Stomach (tissue), 4 donors: ENCODE data around the gene CEP57L1.

ENCODE experiments used
- CTCF ChIP-seq, 7 experiments: fragments of 450-650 bp in 4 of 7; fragments of 200-600 bp in 3 of 7; sonication (generic) in 3 of 7; IDR thresholded peaks; one replicate each; pipeline ENCODE4 v1.5.1; 2016 to 2019; ENCODE audit warnings: antibody characterized with exemption in 7 of 7, control low read depth in 2 of 7, mild to moderate bottlenecking in 1 of 7
- EP300 ChIP-seq: sonication (generic); formaldehyde crosslinking; IDR thresholded peaks from one replicate; pipeline ENCODE4 v1.6.1; 2017; ENCODE audit warnings: antibody characterized with exemption
- POLR2A ChIP-seq, 4 donors: fragments of 450-650 bp; IDR thresholded peaks; one replicate each; pipeline ENCODE4 v1.6.1; 2016; ENCODE audit warnings: antibody characterized with exemption in 4 of 4, control low read depth in 2 of 4, mild to moderate bottlenecking in 1 of 4, moderate library complexity in 1 of 4

- TF ChIP-seq CTCF (IDR thresholded peaks at IDR 0.05) (no peak), EP300 (no peak), POLR2A (IDR thresholded peaks at IDR 0.05) (no peak)
These were observed 84.2 kb downstream of the CEP57L1 start for GRCh38 chr6:109179507-109179906.
